SK-N-SH (cell line): Measurements from ENCODE around the gene CEP120. TPM values are rescaled to one million over a fixed set of nuclear protein-coding genes. Genes with fewer than 3 reads are reported as not detected.
A peak's percentile ranks its signal among the peaks of the same experiment; 100 is the strongest.

ENCODE experiments used
- CTCF ChIA-PET: fragments of 300-600, 350-600 bp; formaldehyde crosslinking; extraction: SDS; loops from one replicate; lab custom pipeline; 2021; lab: Yijun Ruan, JAX
- POLR2A ChIA-PET: fragments of 350-600 bp; sonication (Branson Sonifier 250); formaldehyde crosslinking; extraction: SDS; loops from one replicate; lab custom pipeline; 2020; ENCODE audit warnings: antibody characterized with exemption, inconsistent platforms; lab: Yijun Ruan, JAX
- DNase-seq: peaks from one replicate; pipeline ENCODE4 v3.0.0; 2012
- H2AFZ ChIP-seq: fragments of 200-600 bp; sonication (generic); 2 replicates; pipeline ENCODE4 v1.8.1; 2016; ENCODE audit warnings: antibody characterized with exemption, mild to moderate bottlenecking, low read depth
- H3F3A ChIP-seq: fragments of 200-600 bp; sonication (generic); replicated peaks from 2 replicates; pipeline ENCODE3; 2016; ENCODE audit warnings: antibody characterized with exemption, mild to moderate bottlenecking; ENCODE audit not compliant: insufficient read depth
- H3K27ac ChIP-seq, 2 experiments: fragments of 200-500 bp in 1 of 2; fragments of 200-600 bp in 1 of 2; sonication (Bioruptor generic) in 1 of 2; sonication (generic), shearing (Covaris generic) in 1 of 2; 2 replicates each; pipeline versions ENCODE4 v1.5.1 to v1.6.1; 2014 to 2016; ENCODE audit warnings: low read depth in 2 of 2, inconsistent platforms in 1 of 2, low read length in 1 of 2, mild to moderate bottlenecking in 1 of 2, mixed read lengths in 1 of 2
- H3K27me3 ChIP-seq: fragments of 200-600 bp; sonication (generic), shearing (Covaris generic); 2 replicates; pipeline ENCODE4 v1.6.1; 2016; ENCODE audit warnings: mixed run types; ENCODE audit not compliant: insufficient read depth
- H3K36me3 ChIP-seq, 2 experiments: fragments of 200-500 bp in 1 of 2; fragments of 200-600 bp in 1 of 2; sonication (Bioruptor generic) in 1 of 2; sonication (generic) in 1 of 2; replicated peaks in 1 of 2; 2 replicates each; pipeline versions ENCODE3 to v1.5.1; 2014 to 2016; ENCODE audit warnings: low read length in 1 of 2, mild to moderate bottlenecking in 1 of 2; ENCODE audit not compliant: insufficient read depth in 2 of 2, control insufficient read depth in 1 of 2
- H3K4me1 ChIP-seq, 2 experiments: fragments of 200-500 bp in 1 of 2; fragments of 200-600 bp in 1 of 2; sonication (Bioruptor generic) in 1 of 2; sonication (generic), shearing (Covaris generic) in 1 of 2; 2 replicates each; pipeline versions ENCODE4 v1.5.1 to v1.6.1; 2014 to 2016; ENCODE audit warnings: low read depth in 1 of 2, low read length in 1 of 2, mixed run types in 1 of 2; ENCODE audit not compliant: insufficient read depth in 2 of 2, control insufficient read depth in 1 of 2
- H3K4me2 ChIP-seq: fragments of 200-600 bp; sonication (generic), shearing (Covaris generic); 2 replicates; pipeline ENCODE4 v1.6.1; 2017; ENCODE audit warnings: mixed run types
- H3K4me3 ChIP-seq, 2 experiments: fragments of 200-500 bp in 1 of 2; fragments of 200-600 bp in 1 of 2; sonication (Bioruptor generic) in 1 of 2; sonication (generic), shearing (Covaris generic) in 1 of 2; 2 replicates each; pipeline versions ENCODE4 v1.5.1 to v1.8.1; 2014 to 2016; ENCODE audit warnings: low read depth in 2 of 2, inconsistent platforms in 1 of 2, low read length in 1 of 2, mild to moderate bottlenecking in 1 of 2, mixed read lengths in 1 of 2, moderate library complexity in 1 of 2
- H3K79me2 ChIP-seq: fragments of 200-600 bp; sonication (generic); 2 replicates; pipeline ENCODE4 v1.8.1; 2017; ENCODE audit warnings: mild to moderate bottlenecking; ENCODE audit not compliant: insufficient read depth
- H3K9ac ChIP-seq: fragments of 200-600 bp; sonication (generic); 2 replicates; pipeline ENCODE4 v1.6.1; 2017; ENCODE audit warnings: mixed run types
- H3K9me2 ChIP-seq: fragments of 200-600 bp; sonication (generic); 2 replicates; pipeline ENCODE4 v1.6.1; 2017; ENCODE audit warnings: mixed run types
- H3K9me3 ChIP-seq: fragments of 200-600 bp; sonication (generic); 2 replicates; pipeline ENCODE4 v1.6.1; 2017; ENCODE audit warnings: mixed run types, mild to moderate bottlenecking, moderate library complexity
- H4K20me1 ChIP-seq: fragments of 200-600 bp; sonication (generic); 2 replicates; pipeline ENCODE4 v1.6.1; 2017; ENCODE audit warnings: mild to moderate bottlenecking, mixed run types; ENCODE audit not compliant: insufficient read depth
- CHD2 ChIP-seq: fragments of 150-350 bp; IDR thresholded peaks from 2 replicates; pipeline ENCODE4 v1.6.1; 2018; ENCODE audit warnings: low read length; ENCODE audit not compliant: partially characterized antibody
- EP300 ChIP-seq, 2 experiments: IDR thresholded peaks; 2 replicates each; pipeline versions ENCODE4 v1.4.0 to v1.6.1; 2012; ENCODE audit warnings: borderline replicate concordance in 1 of 2, low read depth in 1 of 2, low read length in 1 of 2
- EZH2phosphoT487 ChIP-seq: fragments of 200-600 bp; sonication (generic); IDR thresholded peaks from 2 replicates; pipeline ENCODE4 v1.6.1; 2017; ENCODE audit warnings: low read depth, mixed run types, mild to moderate bottlenecking, antibody characterized with exemption, moderate library complexity, borderline replicate concordance
- FOXJ3 ChIP-seq: sonication (generic); formaldehyde crosslinking; IDR thresholded peaks from 2 replicates; pipeline ENCODE4 v1.5.1; 2020; ENCODE audit warnings: mild to moderate bottlenecking, missing genetic modification reagents
- FOXM1 ChIP-seq: IDR thresholded peaks from 2 replicates; pipeline ENCODE4 v1.4.0; 2012; ENCODE audit warnings: low read depth, mild to moderate bottlenecking
- GATA2 ChIP-seq: sonication (generic); formaldehyde crosslinking; IDR thresholded peaks from 2 replicates; pipeline ENCODE4 v1.5.0; 2020; ENCODE audit warnings: mild to moderate bottlenecking, missing genetic modification reagents
- MEF2A ChIP-seq: IDR thresholded peaks from 2 replicates; pipeline ENCODE4 v1.4.0; 2012; ENCODE audit warnings: low read depth, borderline replicate concordance
- POLR2AphosphoS5 ChIP-seq: IDR thresholded peaks from 2 replicates; pipeline ENCODE4 v1.6.1; 2012; ENCODE audit warnings: low read depth, low read length
- RAD21 ChIP-seq: IDR thresholded peaks from 2 replicates; pipeline ENCODE4 v1.6.1; 2012; ENCODE audit warnings: mild to moderate bottlenecking, low read length
- RCOR1 ChIP-seq: fragments of 150-350 bp; IDR thresholded peaks from 2 replicates; pipeline ENCODE4 v1.6.1; 2017; ENCODE audit warnings: antibody characterized with exemption, low read length
- SMC3 ChIP-seq: IDR thresholded peaks from 2 replicates; pipeline ENCODE4 v1.6.1; 2012; ENCODE audit warnings: low read depth, low read length, improper control_type of control experiment
- WGBS: methylation state at CpG from one replicate; pipeline ENCODE4 v1.1.6; 2017; ENCODE audit warnings: low lambda C conversion rate; 5-methylcytosine and 5-hydroxymethylcytosine counted together
- polyA plus RNA-seq, 3 experiments: library from polyadenylated mRNA; depleted of rRNA; stranded (reverse); fragments of >200 nt; gene quantifications; 2 replicates each; pipeline ENCODE4 v1.2.3, GENCODE V29; 2012

Gene CEP120
- polyA plus RNA-seq, 1 of the 3 experiments (the other 2 are of a cell fraction): 5.0 TPM

GRCh38 chr5:123450114-123450513, 26.9 kb upstream of the CEP120 start:
- CTCF ChIA-PET: interaction anchor here (0.8 to 2.4 kb wide), 3 partner anchors 27 to 161 kb away, joined by 3 to 17 read pairs (median 4); partner anchors contain the start of gene CEP120
- POLR2A ChIA-PET: interaction anchor here (0.8 to 1.0 kb wide), 2 partner anchors 27 to 62 kb away, joined by 4 read pairs; partner anchors contain the start of genes CEP120 and CSNK1G3
- H3K9ac ChIP-seq: no peak overlapping the region
- DNase-seq: no peak
- TF ChIP-seq RCOR1 (peak; percentile 36; the same call in 1 of the 2 replicates), CHD2 (peak; percentile 49), FOXJ3 (CRISPR knock-in tag) (0 out of 2 replicates have a peak, but pooled peaks have one; percentile 16), EP300 (IDR thresholded peaks at IDR 0.05; ENCODE audit: borderline replicate concordance in 1 of 2, low read depth in 1 of 2, low read length in 1 of 2) (peak in 1 of 2 experiments; percentile 47; a peak in 1 of 4 replicates), POLR2AphosphoS5 (no peak), GATA2 (peak; percentile 86), MEF2A (no peak), RAD21 (0 out of 2 replicates have a peak, but pooled peaks have one; percentile 8), FOXM1 (no peak)
- H3K36me3 ChIP-seq: no peaks in the 10 kb centered on the region
- H3K4me2 ChIP-seq: no peak overlapping the region
- H4K20me1 ChIP-seq: no peaks in the 10 kb centered on the region
- peaks cover 19 to 21% of the 10 kb centered on the region in 2 experiments; a peak in 3 of 4 replicates for H3K4me1 ChIP-seq
- no peaks in the 10 kb centered on the region for H3K9me3 ChIP-seq
- no peaks in the 10 kb centered on the region for H3F3A ChIP-seq
- no peak overlapping the region for H3K4me3 ChIP-seq
- 14% methylated on average over 1 of the region's 1 CpG for WGBS
- H3K27ac ChIP-seq: peak overlapping the region; percentile 13 to 96; a peak in 3 of 4 replicates
- H2AFZ ChIP-seq: peak overlapping the region; percentile 68
- no peaks in the 10 kb centered on the region for H3K27me3 ChIP-seq
- H3K79me2 ChIP-seq: no peaks in the 10 kb centered on the region
- no peaks in the 10 kb centered on the region for H3K9me2 ChIP-seq

GRCh38 chr5:123449424-123449974, 26.3 kb upstream of the CEP120 start:
- CTCF ChIA-PET: interaction anchor here (0.8 to 2.4 kb wide), 2 partner anchors 27 to 161 kb away, joined by 4 to 17 read pairs; partner anchors contain the start of gene CEP120
- POLR2A ChIA-PET: interaction anchor here (1.0 kb wide), 1 partner anchor 62 kb away, joined by 4 read pairs; the partner anchor contains the start of gene CSNK1G3
- Histone ChIP-seq H3F3A (no peaks in the 10 kb centered on the region), H3K36me3 (no peaks in the 10 kb centered on the region), H3K79me2 (no peaks in the 10 kb centered on the region), H3K4me3 (no peak overlapping the region), H2AFZ (peak overlapping the region; percentile 68; the same call in 1 of the 2 replicates), H3K9ac (no peak overlapping the region), H3K4me1 (peaks cover 16 to 21% of the 10 kb centered on the region in 2 experiments; a peak in 3 of 4 replicates), H3K9me2 (no peaks in the 10 kb centered on the region), H3K27me3 (no peaks in the 10 kb centered on the region), H3K4me2 (no peak overlapping the region), H4K20me1 (no peaks in the 10 kb centered on the region), H3K27ac (peak overlapping the region; percentile 13 to 96; a peak in 3 of 4 replicates), H3K9me3 (no peaks in the 10 kb centered on the region)
- 63% methylated on average over 2 of the region's 2 CpGs for WGBS
- DNase-seq: no peak
- TF ChIP-seq SMC3: no peak

GRCh38 chr5:123448743-123449142, 25.5 kb upstream of the CEP120 start:
- TF ChIP-seq EZH2phosphoT487: no peak
- POLR2A ChIA-PET: no interaction called here
- CTCF ChIA-PET: interaction anchor here (1.1 kb wide), 1 partner anchor 162 kb away, joined by 3 read pairs; no protein-coding TSS in a partner anchor
- no peak overlapping the region for H3K4me2 ChIP-seq
- no peaks in the 10 kb centered on the region for H3K9me3 ChIP-seq
- H3K4me3 ChIP-seq: no peak overlapping the region
- no peak overlapping the region for H2AFZ ChIP-seq
- no peaks in the 10 kb centered on the region for H3K36me3 ChIP-seq
- H3K9ac ChIP-seq: no peak overlapping the region
- H3K9me2 ChIP-seq: no peaks in the 10 kb centered on the region
- no peak for DNase-seq
- H3K4me1 ChIP-seq: peaks cover 16 to 21% of the 10 kb centered on the region in 2 experiments; a peak in 3 of 4 replicates
- H4K20me1 ChIP-seq: no peaks in the 10 kb centered on the region
- H3K27me3 ChIP-seq: no peaks in the 10 kb centered on the region
- no peaks in the 10 kb centered on the region for H3F3A ChIP-seq
- 81% methylated on average over 6 of the region's 6 CpGs for WGBS
- peak overlapping the region in 1 of 2 experiments; percentile 96; a peak in 2 of 4 replicates for H3K27ac ChIP-seq
- no peaks in the 10 kb centered on the region for H3K79me2 ChIP-seq
